Subcutaneous abdominal adipose tissue (tissue), 5 donors: Measurements from ENCODE around the gene FBLIM1.

ENCODE experiments used
- H3K27ac ChIP-seq: one replicate; pipeline ENCODE4 v1.7.0; 2013; ENCODE audit warnings: low read depth, mild to moderate bottlenecking, inconsistent platforms, low read length, moderate library complexity
- H3K27me3 ChIP-seq, 5 donors: one replicate each; pipeline ENCODE4 v1.7.0; 2013; ENCODE audit warnings: low read length in 5 of 5, inconsistent platforms in 1 of 5; ENCODE audit not compliant: control insufficient read depth in 5 of 5, insufficient read depth in 4 of 5
- H3K36me3 ChIP-seq, 5 donors: one replicate each; pipeline ENCODE4 v1.7.0; 2013; ENCODE audit warnings: low read length in 5 of 5; ENCODE audit not compliant: control insufficient read depth in 5 of 5, insufficient read depth in 5 of 5
- H3K4me1 ChIP-seq, 5 donors: one replicate each; pipeline ENCODE4 v1.7.0; 2013; ENCODE audit warnings: low read length in 5 of 5, mild to moderate bottlenecking in 3 of 5, moderate library complexity in 1 of 5; ENCODE audit not compliant: control insufficient read depth in 5 of 5, insufficient read depth in 5 of 5
- H3K4me3 ChIP-seq, 5 donors: one replicate each; pipeline ENCODE4 v1.7.0; 2013; ENCODE audit warnings: low read length in 5 of 5, low read depth in 1 of 5
- H3K9ac ChIP-seq, 5 donors: one replicate each; pipeline ENCODE4 v1.7.0; 2013; ENCODE audit warnings: low read length in 5 of 5, mild to moderate bottlenecking in 4 of 5, moderate library complexity in 3 of 5
- H3K9me3 ChIP-seq, 5 donors: one replicate each; pipeline ENCODE4 v1.7.0; 2013; ENCODE audit warnings: low read length in 5 of 5; ENCODE audit not compliant: control insufficient read depth in 5 of 5
- donor health status: healthy.
- donor health status: healthy.
- donor health status: healthy.
- donor health status: healthy.
- donor health status: healthy.

FBLIM1 gene

DNA sequence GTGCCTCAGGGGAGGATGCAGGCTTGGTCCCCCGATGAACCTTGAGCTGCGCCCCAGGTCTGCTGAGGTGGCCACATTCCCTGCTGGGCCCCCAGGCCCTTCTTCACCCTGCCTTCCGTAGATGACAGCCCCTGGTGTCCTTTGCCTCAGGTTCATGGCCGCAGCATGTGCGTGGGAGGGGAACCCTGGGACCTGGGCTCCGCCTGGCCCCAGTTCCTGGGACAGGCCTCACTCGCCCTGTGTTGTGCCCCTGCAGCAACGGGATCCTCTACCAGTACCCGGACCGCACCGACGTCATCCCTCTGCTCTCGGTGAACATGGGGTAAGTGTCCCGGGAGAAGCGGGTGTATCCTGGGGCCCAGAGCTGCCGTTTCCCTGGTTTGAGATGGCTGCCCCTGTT is 27.7 kb upstream of the FBLIM1 start:
- H3K4me3 ChIP-seq = no peak overlapping the region
- H3K9ac ChIP-seq = no peak overlapping the region
- H3K9me3 ChIP-seq = no peaks in the 10 kb centered on the region
- no peaks in the 10 kb centered on the region for H3K27me3 ChIP-seq
- H3K27ac ChIP-seq = no peak overlapping the region
- H3K36me3 ChIP-seq = peaks cover 0 to 95% (median 89%) of the 10 kb centered on the region in 5 donors
- peaks cover 0 to 14% (median 10%) of the 10 kb centered on the region in 5 donors for H3K4me1 ChIP-seq

DNA sequence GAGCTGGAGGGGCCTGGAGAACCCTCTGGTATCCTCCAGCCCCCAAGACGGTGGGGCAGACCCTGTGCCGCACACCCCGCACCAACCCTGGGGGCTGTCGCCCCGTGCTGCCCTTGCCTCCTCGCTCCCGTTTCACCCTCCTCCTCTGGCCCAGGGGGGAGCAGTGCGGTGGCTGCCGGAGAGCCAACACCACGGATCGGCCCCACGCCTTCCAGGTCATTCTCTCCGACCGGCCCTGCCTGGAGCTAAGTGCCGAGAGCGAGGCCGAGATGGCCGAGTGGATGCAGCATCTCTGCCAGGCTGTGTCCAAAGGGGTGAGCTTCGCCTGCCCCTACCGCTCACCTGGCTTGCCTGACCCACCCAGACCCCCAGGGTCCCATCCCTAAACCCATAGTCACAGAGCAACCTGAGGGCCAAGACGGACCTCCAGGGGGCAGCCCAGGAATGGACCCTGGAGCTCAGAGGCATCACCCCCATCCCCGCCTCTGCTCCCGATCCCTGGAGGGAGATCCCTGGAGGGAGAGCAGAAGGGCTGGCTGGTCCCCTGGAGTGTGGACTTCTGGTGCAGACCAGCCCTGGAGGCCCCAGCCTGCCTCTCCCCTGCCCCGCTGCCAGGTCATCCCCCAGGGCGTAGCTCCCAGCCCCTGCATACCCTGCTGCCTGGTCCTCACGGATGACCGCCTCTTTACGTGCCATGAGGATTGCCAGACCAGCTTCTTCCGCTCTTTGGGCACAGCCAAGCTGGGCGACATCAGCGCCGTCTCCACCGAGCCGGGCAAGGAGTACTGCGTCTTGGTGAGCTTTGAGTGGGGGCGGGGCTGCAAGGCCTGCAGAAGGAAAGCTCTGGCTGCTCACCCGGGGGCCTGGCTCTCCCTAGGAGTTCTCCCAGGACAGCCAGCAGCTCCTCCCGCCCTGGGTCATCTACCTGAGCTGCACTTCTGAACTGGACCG is 26.6 kb upstream of the FBLIM1 start:
- Histone ChIP-seq H3K9me3 (no peaks in the 10 kb centered on the region), H3K27ac (no peak overlapping the region), H3K4me1 (peaks cover 2 to 22% (median 14%) of the 10 kb centered on the region in 5 donors), H3K4me3 (no peak overlapping the region), H3K36me3 (peaks cover 0 to 87% (median 78%) of the 10 kb centered on the region in 5 donors), H3K27me3 (no peaks in the 10 kb centered on the region), H3K9ac (no peak overlapping the region)

DNA sequence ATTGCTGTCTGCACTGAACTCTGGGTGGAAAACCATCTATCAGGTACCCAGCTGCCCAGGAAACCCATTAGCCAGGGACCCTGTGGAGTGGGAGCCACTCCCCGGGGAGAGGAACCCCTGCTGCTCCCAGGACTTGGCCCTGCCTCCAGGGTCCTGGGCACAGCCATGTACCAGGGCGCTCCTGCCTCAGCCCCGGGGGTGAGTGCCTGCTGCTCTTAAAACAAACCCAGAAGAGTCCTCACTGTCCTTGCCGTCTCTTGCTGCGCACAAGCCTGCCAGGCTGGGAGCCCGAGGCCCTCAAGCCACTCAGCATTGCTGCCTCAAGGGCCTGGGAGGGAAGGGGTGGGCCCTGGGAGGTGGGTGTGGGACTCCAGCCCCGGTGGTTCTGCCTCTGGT is 25.9 kb upstream of the FBLIM1 start:
- no peak overlapping the region for H3K27ac ChIP-seq
- no peaks in the 10 kb centered on the region for H3K27me3 ChIP-seq
- H3K4me1 ChIP-seq = peaks cover 3 to 24% (median 14%) of the 10 kb centered on the region in 5 donors
- H3K4me3 ChIP-seq = no peak overlapping the region
- no peaks in the 10 kb centered on the region for H3K9me3 ChIP-seq
- no peak overlapping the region for H3K9ac ChIP-seq
- H3K36me3 ChIP-seq = peaks cover 0 to 80% (median 72%) of the 10 kb centered on the region in 5 donors

DNA sequence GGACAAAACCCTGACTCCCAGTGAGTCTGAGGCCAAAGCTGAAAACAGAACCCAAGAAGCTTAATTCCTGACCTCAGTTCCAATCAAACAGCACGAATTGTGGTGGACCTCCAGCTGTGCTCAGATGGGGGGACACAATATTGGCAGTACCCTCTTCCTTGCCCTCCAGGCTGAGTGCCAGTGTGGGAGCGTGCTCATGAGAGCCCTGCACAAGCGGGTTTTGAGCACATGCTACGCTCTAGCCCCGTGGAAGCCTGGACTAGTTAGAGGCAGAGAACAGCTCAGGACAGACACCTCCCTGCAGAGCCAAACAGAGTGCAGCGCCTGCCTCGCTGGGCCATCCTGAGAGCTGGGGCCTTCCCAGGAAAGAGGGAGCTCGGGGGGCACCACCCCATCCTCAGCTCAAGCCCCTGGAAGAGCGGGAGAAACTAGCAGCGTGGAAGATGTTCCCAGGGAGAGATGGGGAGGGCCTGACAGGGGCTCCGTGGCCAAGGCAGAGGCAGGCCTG is 25.3 kb upstream of the FBLIM1 start:
- Histone ChIP-seq H3K27ac (no peak overlapping the region), H3K4me1 (peaks cover 4 to 27% (median 14%) of the 10 kb centered on the region in 5 donors), H3K9ac (no peak overlapping the region), H3K36me3 (peaks cover 0 to 74% (median 66%) of the 10 kb centered on the region in 5 donors), H3K27me3 (no peaks in the 10 kb centered on the region), H3K4me3 (no peak overlapping the region), H3K9me3 (no peaks in the 10 kb centered on the region)

GRCh38 chr1:15733726-15734226 is 24.8 kb upstream of the FBLIM1 start:
- no peak overlapping the region for H3K27ac ChIP-seq
- peaks cover 4 to 27% (median 14%) of the 10 kb centered on the region in 5 donors for H3K4me1 ChIP-seq
- no peaks in the 10 kb centered on the region for H3K27me3 ChIP-seq
- H3K36me3 ChIP-seq = peaks cover 0 to 69% (median 61%) of the 10 kb centered on the region in 5 donors
- H3K9ac ChIP-seq = no peak overlapping the region
- no peaks in the 10 kb centered on the region for H3K9me3 ChIP-seq
- H3K4me3 ChIP-seq = no peak overlapping the region

GRCh38 chr1:15734296-15734695 is 24.3 kb upstream of the FBLIM1 start:
- Histone ChIP-seq H3K9me3 (no peaks in the 10 kb centered on the region), H3K36me3 (peaks cover 0 to 66% (median 55%) of the 10 kb centered on the region in 5 donors), H3K9ac (no peak overlapping the region), H3K4me1 (peaks cover 4 to 27% (median 14%) of the 10 kb centered on the region in 5 donors), H3K27ac (no peak overlapping the region), H3K27me3 (no peaks in the 10 kb centered on the region), H3K4me3 (no peak overlapping the region)

DNA sequence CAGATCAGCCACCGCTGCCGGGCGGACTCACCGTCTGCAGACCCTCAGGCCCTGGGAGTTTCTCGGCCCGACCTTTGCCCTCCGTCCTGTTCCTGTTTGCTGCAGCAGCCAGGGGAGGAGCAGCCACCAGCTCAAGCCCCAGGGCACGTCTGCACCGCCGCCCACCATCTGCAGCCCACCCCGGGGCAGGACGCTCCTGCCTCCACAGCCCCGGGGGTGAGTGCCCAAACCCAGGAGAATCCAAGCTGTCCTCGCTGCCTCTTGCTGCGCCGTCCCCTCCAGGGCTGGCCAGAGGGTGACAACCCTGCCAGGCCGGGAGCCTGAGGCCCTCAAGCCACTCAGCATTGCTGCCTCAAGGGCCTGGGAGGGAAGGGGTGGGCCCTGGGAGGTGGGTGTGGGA is 23.7 kb upstream of the FBLIM1 start:
- Histone ChIP-seq H3K36me3 (peaks cover 0 to 65% (median 50%) of the 10 kb centered on the region in 5 donors), H3K9me3 (no peaks in the 10 kb centered on the region), H3K9ac (no peak overlapping the region), H3K4me1 (peaks cover 4 to 27% (median 14%) of the 10 kb centered on the region in 5 donors), H3K27ac (no peak overlapping the region), H3K27me3 (no peaks in the 10 kb centered on the region), H3K4me3 (no peak overlapping the region)

DNA sequence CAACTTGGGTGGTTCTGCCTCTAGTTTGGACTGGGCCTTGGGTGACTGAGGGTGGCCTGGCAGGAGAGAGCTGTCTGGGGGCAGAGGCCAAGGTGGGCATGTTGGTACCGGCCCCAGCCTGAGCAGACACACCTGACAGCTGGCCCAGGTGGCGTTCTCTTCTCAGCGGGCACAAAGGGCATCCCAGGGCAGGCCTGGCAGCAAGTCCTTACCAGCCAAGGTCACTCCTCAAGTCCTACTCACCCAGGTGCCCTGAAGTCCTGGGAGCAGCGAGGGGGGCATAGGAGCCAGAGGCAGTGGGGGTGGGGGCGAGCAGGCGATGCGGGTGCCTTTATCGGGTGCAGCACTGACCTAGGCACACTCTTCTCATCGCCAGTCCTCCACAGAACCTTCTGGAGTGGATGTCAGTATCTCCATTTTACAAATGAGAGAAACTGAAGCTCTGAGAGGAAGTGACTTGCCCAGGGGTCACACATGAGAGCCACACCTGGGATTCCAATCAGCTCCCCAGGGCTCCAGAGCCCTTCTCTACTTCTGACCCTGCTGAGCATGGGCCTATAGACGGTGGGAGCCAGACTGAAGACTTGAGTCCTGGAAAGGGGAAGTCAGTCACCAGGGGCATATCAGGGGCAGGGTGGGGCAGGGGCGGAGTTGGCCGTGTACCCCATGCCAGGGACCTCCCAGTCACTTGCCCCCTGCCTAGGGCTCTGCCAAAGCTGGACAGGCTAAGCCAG is 23.1 kb upstream of the FBLIM1 start:
- no peak overlapping the region for H3K4me3 ChIP-seq
- H3K27me3 ChIP-seq = no peaks in the 10 kb centered on the region
- H3K9ac ChIP-seq = peak overlapping the region in 1 of 5 donors; percentile 2
- peaks cover 0 to 60% (median 47%) of the 10 kb centered on the region in 5 donors for H3K36me3 ChIP-seq
- H3K9me3 ChIP-seq = no peaks in the 10 kb centered on the region
- H3K27ac ChIP-seq = peak overlapping the region; percentile 41
- H3K4me1 ChIP-seq = peaks cover 4 to 27% (median 14%) of the 10 kb centered on the region in 5 donors

- peaks cover 4 to 27% (median 14%) of the 10 kb centered on the region in 5 donors for H3K4me1 ChIP-seq
Measured at GRCh38 chr1:15736038-15736891, 22.3 kb upstream of the FBLIM1 start, which contains the start of gene SLC25A34. Gene SLC25A34 (plus strand): TSS chr1:15736258. CDS start chr1:15736486, 228 bp downstream.

More at GRCh38 chr1:15736038-15736891, 22.3 kb upstream of the FBLIM1 start, which contains the start of gene SLC25A34:
- no peaks in the 10 kb centered on the region for H3K9me3 ChIP-seq
- peak within 1 kb of the TSS in 1 of 5 donors; percentile 2 for H3K9ac ChIP-seq
- no peaks in the 10 kb centered on the region for H3K27me3 ChIP-seq
- H3K27ac ChIP-seq = peak within 1 kb of the TSS; percentile 41
- peaks cover 0 to 52% (median 39%) of the 10 kb centered on the region in 5 donors for H3K36me3 ChIP-seq
- no peak within 1 kb of the TSS for H3K4me3 ChIP-seq
